Stimulated activated CD8-positive, alpha-beta memory T cell treated with anti-CD3 and anti-CD28 coated beads, Interleukin-2, amount 100 ng/mL, for 1 hour (primary cell): ENCODE data around the gene NMUR1.
A peak's percentile ranks its signal among the peaks of the same experiment; 100 is the strongest.

Experiments
- DNase-seq, 2 donors: peaks; one replicate each; pipeline ENCODE4 v3.0.0-alpha.2; 2020; ENCODE audit warnings: low read depth in 2 of 2

Gene NMUR1

GRCh38 chr2:231525248-231526163 lies 4.7 kb downstream of the NMUR1 start:
- no peak for DNase-seq

DNA sequence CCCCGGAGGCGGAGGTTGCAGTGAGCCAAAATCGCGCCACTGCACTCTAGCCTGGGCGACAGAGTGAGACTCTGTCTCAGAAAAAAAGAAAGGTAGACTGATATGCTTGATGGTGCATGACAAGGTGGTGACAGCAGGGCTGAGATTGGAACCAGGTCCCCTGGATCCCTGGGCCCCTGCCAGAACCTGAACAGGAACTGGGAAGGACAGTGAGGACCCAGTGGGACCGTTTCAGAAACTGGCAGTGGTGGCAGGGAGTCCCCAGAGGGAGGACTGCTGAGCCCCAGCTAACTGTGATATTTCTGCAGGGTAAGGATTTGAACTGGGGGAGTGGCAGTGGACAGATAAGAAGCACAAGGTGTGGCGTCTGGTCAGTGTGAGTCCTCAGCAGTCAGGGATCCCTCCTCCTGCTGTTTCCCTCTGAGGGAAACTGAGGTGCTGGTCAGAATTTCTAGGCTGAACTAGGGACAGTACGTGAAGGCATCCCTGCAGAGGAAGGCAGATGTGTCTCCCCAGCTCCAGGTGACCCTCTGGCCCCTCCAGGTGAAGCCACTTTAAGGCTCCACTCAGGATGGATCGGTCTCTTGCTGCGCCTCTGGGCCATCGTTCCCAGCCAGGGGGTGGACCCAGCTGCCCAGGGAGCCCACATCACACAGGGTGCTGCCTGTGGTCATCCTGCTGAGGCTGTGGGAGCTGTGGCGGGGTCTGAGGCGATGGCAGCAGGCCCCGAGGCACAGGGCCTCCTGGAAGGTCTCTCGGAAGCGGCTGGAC lies 5.6 kb downstream of the NMUR1 start:
- DNase-seq = no peak

DNA sequence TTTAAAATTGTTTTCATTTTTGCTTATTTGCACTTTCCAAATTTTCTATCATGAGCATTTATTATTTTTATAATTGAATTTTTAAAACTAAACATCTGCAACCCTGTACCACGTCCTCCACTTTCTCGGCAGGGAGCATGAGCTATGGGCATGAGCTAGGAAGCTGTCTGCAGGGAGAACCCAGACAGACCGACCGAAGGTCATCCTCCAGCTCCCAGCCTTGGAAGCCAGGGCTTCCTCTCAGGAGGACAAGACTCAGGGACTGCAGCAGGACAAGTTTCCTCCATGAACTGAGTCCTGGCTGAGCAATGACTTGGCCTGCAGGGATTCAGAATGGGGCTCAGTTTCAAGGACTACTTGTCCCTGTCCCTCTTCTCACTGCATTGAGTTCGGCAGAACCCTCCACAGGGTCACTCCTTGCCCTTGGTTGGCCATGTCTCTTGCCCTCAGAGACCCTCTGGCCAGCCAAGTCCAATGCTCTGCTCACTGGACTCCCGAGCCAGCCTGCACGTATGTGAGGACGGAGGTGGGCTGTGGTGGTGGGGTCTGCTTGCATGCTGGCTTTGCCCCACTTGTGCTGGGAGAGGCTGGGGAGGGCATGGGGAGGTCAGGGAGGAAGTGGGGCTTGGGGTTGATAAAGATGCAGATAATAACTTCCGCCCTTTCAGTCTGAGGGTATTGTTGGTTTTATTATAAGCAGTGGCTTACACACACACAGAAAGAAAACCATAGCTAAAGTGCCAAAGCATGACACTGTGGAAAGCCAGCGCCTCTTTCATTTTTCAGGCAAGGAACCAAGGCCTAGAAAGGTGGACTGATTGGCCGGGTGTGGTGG lies 6.6 kb downstream of the NMUR1 start:
- DNase-seq = no peak

DNA sequence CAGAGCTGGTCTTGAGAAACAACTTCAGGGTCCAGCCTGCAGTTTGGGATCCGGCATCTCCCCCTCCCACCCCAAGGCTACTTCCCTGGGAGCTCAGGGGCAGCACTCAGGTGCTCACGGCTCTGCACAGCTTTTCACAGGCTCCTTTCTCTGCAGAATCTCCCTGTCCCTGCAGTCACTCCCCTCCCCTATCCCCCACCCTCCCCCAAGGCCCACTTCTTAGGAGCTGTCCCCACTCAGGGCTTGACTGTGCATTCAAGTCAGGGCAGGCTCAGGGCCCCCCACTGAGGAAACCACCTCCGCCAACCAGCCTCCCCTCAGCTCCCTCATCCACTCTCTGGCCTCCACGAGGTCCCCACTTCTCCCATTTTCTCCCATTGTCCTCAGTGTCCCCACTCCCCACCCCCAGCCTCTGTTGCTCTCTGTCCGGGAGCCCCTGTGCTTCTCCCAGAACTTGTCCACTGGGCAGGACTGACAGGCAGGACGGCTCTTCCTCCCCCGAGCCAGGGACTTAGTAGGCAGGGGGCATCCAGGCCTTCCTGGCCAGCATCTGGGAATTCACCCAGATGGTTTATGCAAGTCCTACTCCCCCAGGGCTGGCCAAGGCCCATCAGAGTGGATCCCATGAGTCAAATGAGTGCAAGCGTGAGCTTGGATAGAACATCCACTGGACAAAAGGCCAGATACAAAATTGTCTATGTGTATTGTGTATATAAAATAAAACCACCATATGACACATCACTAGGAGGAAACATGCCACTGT lies 7.6 kb downstream of the NMUR1 start:
- no peak for DNase-seq

DNA sequence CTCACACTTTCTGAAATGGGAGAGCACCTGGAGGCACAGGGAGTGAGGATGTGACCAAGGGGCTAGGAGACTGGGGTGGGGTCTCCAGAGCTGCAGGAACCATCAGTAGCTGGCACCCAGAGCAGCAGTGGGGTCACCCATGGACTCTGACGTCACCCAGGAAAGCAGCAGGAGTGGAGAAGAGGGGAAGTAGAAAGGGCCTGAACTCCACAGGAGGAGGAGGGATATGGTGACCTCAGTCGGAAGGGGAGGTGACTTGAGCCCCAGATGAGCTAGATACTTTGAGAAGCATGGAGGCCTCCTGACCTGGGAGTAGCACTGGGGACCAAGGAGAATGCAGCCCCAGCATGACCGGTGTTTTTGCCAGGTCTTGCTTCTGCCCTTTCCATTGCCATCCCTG lies 8.8 kb downstream of the NMUR1 start:
- no peak for DNase-seq

DNA sequence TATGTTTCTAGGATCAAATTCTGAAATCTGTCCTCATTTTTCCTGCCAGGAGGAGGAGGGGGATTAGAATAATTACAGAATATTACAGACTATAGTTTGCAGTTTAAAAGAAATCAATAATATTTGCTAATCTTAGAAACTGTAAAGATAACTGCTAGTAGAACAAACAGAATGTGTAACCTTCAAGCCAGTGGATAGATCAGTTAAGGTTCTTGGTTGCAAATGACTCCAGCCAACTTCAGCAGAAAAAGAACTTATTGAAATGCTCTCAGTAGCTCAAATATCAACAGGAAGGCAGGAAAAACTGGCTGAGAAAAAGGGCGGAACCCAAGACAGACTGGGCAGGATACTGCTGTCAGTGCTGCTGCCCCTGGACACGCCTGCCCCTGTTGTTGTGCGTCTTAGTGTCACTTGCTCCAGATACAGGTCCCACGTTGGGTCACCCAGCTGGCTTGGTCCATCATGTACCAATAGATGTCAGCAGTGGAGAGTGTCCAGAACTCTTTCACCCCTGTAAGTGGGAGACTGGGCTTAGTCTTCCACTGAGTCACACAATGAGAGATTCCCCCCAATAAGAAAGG lies 10.2 kb downstream of the NMUR1 start:
- no peak for DNase-seq

- DNase-seq = no peak
Measured at GRCh38 chr2:231518771-231519170, 11.5 kb downstream of the NMUR1 start.

DNA sequence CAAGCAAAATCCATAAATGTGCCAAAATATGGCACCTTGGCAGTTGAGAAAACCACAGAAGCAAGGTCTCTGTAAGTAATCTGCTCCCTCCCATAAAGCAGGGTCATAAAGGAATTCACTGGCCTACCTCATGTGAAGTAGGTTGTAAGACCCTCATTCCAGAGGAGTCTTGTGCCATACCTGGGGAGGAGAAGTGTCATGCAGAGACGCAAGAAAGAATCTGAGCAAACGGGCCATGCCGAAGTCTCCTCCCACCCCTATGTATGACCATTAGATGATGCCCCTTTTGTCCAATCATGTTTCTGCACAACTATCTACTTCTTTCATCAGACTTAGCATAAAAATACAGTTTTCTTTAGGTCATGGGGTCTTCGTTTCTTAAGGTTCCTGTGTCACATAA lies 14.6 kb downstream of the NMUR1 start:
- no peak for DNase-seq

DNA sequence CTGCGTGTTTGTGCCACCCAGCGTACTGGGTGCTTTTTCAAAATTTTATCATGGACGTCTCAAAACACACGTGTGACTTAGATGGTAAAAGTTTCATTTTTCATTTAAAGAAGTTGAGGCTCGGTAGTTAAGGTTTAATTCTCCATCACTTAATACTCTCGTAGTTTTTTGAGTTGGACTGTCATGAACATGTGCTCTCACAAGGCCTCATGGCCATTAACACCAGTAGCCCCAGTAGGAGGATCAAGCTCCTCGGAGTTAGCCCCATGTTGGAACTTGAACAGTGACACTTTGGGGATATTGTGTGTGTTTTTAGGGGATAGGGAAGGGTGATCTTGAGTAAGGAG lies 15.3 kb downstream of the NMUR1 start:
- DNase-seq = no peak

DNA sequence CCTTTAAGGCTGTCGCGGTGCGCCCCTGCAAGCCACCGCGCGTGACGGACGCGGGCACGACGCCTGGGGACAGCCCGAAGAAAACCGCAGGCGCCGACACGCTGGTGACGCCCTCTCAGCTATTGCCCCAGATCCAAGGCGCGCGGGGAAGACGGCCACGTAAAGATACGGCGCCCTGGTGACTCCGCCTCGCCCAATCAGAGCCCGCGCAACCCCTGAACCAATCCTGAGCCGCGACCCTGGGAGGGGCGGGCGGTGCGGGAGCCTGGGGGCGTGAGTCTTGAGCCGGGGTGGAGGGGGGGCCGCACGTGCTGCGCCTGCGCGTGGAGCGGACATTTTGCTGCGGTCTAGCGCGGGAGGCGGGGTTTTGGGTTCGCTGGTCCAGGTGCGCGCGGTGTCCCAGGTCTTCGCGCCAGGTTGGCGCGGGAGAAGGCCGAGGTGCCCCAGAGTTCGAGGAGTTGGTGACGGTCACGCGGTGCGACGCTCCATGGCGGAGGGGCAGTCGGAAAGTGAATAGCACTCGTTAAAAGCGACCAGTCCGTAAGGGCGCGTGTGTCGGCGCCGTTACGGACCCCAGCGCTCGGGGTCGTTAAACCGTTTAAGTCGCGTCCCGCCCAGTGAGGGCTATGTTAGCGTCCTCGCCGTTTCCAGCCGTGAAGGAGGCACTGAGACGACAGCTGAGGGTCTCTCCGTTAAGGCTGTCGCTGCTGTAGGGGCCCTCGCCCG lies 15.9 kb downstream of the NMUR1 start:
- peak; percentile 94 to 97 for DNase-seq

DNA sequence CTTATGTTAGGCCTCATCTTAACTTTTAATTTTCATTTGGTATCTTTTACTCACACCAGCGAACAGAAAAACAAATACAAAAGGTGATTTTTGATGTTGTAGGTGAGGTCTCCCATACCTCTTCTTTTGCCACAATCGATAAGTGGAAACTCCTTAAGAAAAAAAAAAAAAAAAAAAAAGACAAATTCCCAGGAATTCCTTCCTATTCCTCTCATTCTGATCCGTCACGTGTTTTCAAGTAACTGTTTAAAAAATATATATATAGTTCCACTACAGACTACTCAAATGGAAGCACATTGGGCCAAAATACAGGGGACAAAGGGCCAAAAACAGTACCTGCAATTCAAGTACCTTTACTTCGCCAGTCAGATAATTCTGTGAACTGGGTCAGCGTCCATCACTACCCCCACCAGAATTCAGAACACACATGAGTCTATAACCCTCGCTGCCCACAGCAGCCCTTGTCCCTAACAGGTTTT lies 16.5 kb downstream of the NMUR1 start:
- no peak for DNase-seq

- no peak for DNase-seq
Measured at GRCh38 chr2:231512222-231512621, 18.0 kb downstream of the NMUR1 start.

DNA sequence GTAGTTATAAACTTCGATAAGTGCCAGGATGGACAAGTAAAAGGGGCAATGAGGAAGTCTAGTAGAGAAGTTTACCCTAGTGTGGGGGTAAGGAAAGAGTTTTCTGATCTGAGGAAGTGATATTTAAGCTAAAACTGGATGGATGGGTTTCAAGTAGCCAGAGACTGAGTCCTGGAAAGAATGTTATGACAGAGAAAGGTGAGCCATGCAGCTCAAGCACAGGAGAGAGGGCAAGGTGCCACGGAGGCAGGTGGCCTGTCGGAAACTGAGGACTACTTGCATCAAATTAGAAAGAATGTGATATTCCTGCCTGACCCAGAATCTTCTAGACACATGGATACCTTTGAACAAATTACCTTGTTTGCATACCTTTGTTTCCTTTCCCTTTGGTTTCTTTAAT lies 26.5 kb downstream of the NMUR1 start:
- DNase-seq = no peak

GRCh38 chr2:231502596-231502995 lies 27.6 kb downstream of the NMUR1 start:
- DNase-seq = no peak

DNA sequence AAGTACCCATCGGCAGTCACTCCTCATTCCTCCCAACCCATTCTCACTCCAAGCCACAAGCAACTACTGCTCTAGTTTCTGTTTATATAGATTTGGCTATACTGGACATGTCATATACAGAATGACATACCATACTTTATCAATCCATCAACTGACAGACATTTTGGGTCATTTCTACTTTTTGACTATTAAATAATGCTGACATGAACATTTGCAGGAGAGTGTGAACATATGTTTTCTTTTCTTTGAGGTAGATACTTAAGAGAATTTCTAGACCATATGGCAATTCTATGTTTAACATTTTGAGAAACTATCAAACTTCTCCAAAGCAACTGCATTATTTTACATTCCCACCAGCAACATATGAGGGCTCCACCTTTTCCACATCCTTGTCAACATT lies 32.6 kb downstream of the NMUR1 start:
- DNase-seq = no peak

DNA sequence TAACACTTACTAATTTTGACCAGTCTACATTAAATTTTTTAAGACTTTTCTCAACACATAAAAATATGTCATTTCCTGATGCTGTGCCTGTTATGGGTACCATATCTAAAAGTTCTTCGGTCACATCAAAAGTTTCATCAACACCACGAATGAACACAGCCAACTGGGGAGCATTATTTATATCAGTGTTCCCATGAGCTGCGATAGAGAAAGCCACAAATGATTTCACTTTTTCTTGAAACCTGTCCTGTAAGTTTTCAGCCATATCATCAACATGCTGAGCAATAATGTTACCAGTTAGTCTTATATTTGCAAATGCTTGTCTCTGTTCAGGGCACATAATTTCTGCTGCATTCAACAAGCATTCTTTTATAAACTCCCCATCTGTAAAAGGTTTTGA lies 35.6 kb downstream of the NMUR1 start:
- DNase-seq = no peak

GRCh38 chr2:231490801-231491200 lies 39.4 kb downstream of the NMUR1 start:
- no peak for DNase-seq

DNA sequence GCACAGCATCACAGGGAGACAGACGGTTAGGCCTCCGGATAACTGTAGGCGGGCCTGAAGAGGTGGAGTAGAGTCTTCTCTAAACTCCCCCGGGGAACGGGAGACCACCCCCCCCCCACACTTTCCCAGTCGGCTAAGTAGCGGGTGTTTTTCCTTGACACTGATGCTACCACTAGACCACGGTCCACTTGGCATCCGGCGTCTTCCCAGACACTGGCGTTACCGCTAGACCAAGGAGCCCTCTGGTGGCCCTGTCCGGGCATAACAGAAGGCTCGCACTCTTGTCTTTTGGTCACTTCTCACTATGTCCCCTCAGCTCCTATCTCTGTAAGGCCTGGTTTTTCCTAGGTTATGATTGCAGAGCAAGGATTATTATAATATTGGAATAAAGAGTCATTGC lies 40.3 kb downstream of the NMUR1 start:
- no peak for DNase-seq

DNA sequence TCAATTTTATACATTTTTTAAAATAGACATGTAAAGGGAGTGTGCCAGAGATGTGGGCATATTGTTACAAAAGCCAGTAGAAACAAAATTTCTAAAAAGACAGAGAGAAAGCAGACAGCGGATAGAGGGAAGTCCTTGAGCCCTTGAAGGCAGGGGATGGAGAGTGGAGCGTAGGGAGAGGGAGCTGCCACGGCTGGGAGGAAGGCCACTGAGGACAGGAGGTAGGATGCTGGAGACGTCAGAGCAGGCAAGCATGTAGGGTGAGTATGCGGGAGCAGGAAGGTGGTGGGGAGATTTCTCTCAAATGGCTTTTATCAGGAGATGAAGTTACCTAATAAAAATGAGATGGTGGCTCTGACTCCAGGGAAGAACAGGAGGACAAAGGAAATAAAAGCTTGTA lies 41.9 kb downstream of the NMUR1 start:
- no peak for DNase-seq

DNA sequence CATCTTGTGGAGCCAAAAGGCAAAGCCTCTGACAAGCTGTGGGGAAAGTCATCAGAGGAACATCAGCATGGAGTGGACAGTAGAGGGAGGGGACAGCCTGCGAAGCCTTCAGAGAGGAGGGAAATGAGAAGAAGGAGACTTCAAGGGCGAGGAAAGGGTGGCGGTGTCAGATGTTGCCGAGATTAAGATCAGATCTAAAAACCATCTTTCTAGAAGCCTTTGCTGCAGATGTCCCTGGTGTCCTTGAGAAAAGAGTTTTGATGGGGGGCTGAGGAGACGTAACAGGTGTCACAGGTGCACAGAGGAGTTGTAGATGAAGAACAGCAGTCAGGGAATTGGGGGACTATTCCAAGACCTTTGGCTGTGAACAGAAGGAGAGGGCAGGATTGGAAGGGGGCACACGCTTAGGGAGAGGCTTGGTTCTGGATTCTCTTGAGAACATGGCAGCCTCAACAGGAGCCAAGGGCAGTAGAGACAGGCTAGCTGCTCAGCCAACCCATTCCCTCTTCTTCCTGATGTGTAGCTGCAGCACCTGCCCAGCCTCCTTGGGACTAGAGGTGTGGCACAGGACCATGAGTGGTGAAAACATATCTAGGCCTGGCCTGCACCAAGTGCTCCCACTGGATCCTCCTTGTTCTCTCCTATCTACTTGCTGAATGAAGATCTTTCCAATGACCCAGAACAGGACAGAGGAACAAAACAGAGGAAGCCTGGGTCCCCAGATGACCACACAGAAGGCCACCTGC lies 43.2 kb downstream of the NMUR1 start:
- no peak for DNase-seq
